PFSK-1 (cell line): ENCODE data around the gene CSF3.

Source experiments
- FOXP2 ChIP-seq: optimal IDR thresholded peaks from 2 replicates; pipeline ENCODE3; 2011; ENCODE audit warnings: borderline replicate concordance, control low read depth, inconsistent platforms; ENCODE audit not compliant: insufficient read depth; ENCODE audit errors: extremely low read length, extremely low read depth
- POLR2AphosphoS5 ChIP-seq: IDR thresholded peaks from 2 replicates; pipeline ENCODE4 v1.6.1; 2012; ENCODE audit warnings: low read depth, mild to moderate bottlenecking, control low read depth, low read length, moderate library complexity
- REST ChIP-seq, 2 experiments: IDR thresholded peaks; 2 replicates each; pipeline versions ENCODE4 v1.6.1 to v1.8.0; 2011 to 2012; ENCODE audit warnings: low read depth in 2 of 2, low read length in 2 of 2, control low read depth in 1 of 2, inconsistent platforms in 1 of 2, mild to moderate bottlenecking in 1 of 2, moderate library complexity in 1 of 2; ENCODE audit not compliant: insufficient read depth in 1 of 2
- SIN3A ChIP-seq: IDR thresholded peaks from 2 replicates; pipeline ENCODE4 v1.6.1; 2012; ENCODE audit warnings: mild to moderate bottlenecking, low read length, moderate library complexity, borderline replicate concordance; ENCODE audit not compliant: insufficient read depth
- TAF1 ChIP-seq: IDR thresholded peaks from 2 replicates; pipeline ENCODE4 v1.6.1; 2012; ENCODE audit warnings: low read length, control low read depth, borderline replicate concordance; ENCODE audit not compliant: insufficient read depth

GRCh38 chr17:40025559-40025958 lies 10.3 kb downstream of the CSF3 start:
- no peak for TF ChIP-seq SIN3A
- no peak for TF ChIP-seq POLR2AphosphoS5
- no peak for TF ChIP-seq REST (IDR thresholded peaks at IDR 0.05; ENCODE audit: insufficient read depth in 1 of 2, low read depth in 2 of 2, low read length in 2 of 2)
- no peak for TF ChIP-seq TAF1
- no peak for TF ChIP-seq FOXP2
